Vagina (tissue), 2 donors: ENCODE results near the gene PTTG1IP.

Experiments
- CTCF ChIP-seq, 3 experiments: fragments of 450-650 bp in 2 of 3; fragments of 200-600 bp in 1 of 3; sonication (generic) in 1 of 3; IDR thresholded peaks; one replicate each; pipeline ENCODE4 v1.5.1; 2017 to 2019; ENCODE audit warnings: antibody characterized with exemption in 3 of 3, mild to moderate bottlenecking in 2 of 3, moderate library complexity in 2 of 3
- POLR2A ChIP-seq, 2 donors: fragments of 450-650 bp; IDR thresholded peaks; one replicate each; pipeline ENCODE4 v1.6.1; 2017; ENCODE audit warnings: antibody characterized with exemption in 2 of 2, mild to moderate bottlenecking in 2 of 2, moderate library complexity in 2 of 2

- no peak for TF ChIP-seq CTCF (IDR thresholded peaks at IDR 0.05)
- no peak for TF ChIP-seq POLR2A (IDR thresholded peaks at IDR 0.05)
Measured at GRCh38 chr21:44822484-44823178, 50.9 kb downstream of the PTTG1IP start.
